H1 (cell line): ENCODE results near the gene B3GAT2.

Experiments
- CEBPB ChIP-seq: IDR thresholded peaks from 2 replicates; pipeline ENCODE4 v1.6.1; 2012; ENCODE audit warnings: low read depth, low read length
- CTCF ChIP-seq, 3 experiments: IDR thresholded peaks; 1 replicate in 2 of 3; 2 replicates in 1 of 3; pipeline versions ENCODE4 v1.5.1 to v1.6.1; 2011; ENCODE audit warnings: low read length in 3 of 3, mild to moderate bottlenecking in 3 of 3, inconsistent platforms in 2 of 3, low read depth in 1 of 3, moderate library complexity in 1 of 3; ENCODE audit not compliant: insufficient read depth in 1 of 3; ENCODE audit errors: control extremely low read depth in 1 of 3
- JUN ChIP-seq: IDR thresholded peaks from 2 replicates; pipeline ENCODE4 v1.6.1; 2011; ENCODE audit warnings: low read depth, mild to moderate bottlenecking, improper control_type of control experiment, low read length
- SUZ12 ChIP-seq: fragments of 200-600 bp; sonication (generic); IDR thresholded peaks from 2 replicates; pipeline ENCODE4 v1.6.1; 2012; ENCODE audit warnings: mild to moderate bottlenecking, inconsistent platforms, low read length, moderate library complexity, mixed read lengths

GRCh38 chr6:70860920-70861319 lies 95.9 kb downstream of the B3GAT2 start:
- TF ChIP-seq SUZ12 (no peak), CTCF (IDR thresholded peaks at IDR 0.05; ENCODE audit: control extremely low read depth in 1 of 3, insufficient read depth in 1 of 3, low read depth in 1 of 3, low read length in 3 of 3) (no peak), JUN (no peak), CEBPB (no peak)
